H9 (cell line): ENCODE measurements around the gene ARL4C. TPM values are rescaled to one million over a fixed set of nuclear protein-coding genes. Genes with fewer than 3 reads are reported as not detected.

Experiments used
- DNase-seq: peaks from one replicate; pipeline ENCODE4 v3.0.0-alpha.2; 2017
- H2AFZ ChIP-seq: one replicate; pipeline ENCODE4 v1.6.1; 2013; ENCODE audit warnings: mild to moderate bottlenecking, low read length, control low read depth, moderate library complexity
- H2AK5ac ChIP-seq: 2 replicates; pipeline ENCODE4 v1.6.1; 2013; ENCODE audit warnings: low read length, control low read depth, mixed read lengths; ENCODE audit not compliant: insufficient read length
- H2BK120ac ChIP-seq: one replicate; pipeline ENCODE4 v1.6.1; 2013; ENCODE audit warnings: low read depth, mild to moderate bottlenecking, low read length, control low read depth, inconsistent platforms; ENCODE audit not compliant: poor library complexity, severe bottlenecking
- H2BK12ac ChIP-seq: 2 replicates; pipeline ENCODE4 v1.6.1; 2013; ENCODE audit warnings: low read length, control low read depth, mixed read lengths, low read depth; ENCODE audit not compliant: insufficient read length
- H2BK15ac ChIP-seq: 2 replicates; pipeline ENCODE4 v1.6.1; 2013; ENCODE audit warnings: low read depth, low read length, control low read depth
- H2BK20ac ChIP-seq: one replicate; pipeline ENCODE4 v1.6.1; 2013; ENCODE audit warnings: low read depth, mild to moderate bottlenecking, low read length, control low read depth, inconsistent platforms; ENCODE audit not compliant: poor library complexity, severe bottlenecking
- H2BK5ac ChIP-seq: 2 replicates; pipeline ENCODE4 v1.6.1; 2013; ENCODE audit warnings: low read length, control low read depth, mixed read lengths; ENCODE audit not compliant: insufficient read length
- H3K14ac ChIP-seq: 2 replicates; pipeline ENCODE4 v1.6.1; 2013; ENCODE audit warnings: low read length, control low read depth; ENCODE audit not compliant: insufficient read depth
- H3K18ac ChIP-seq: 2 replicates; pipeline ENCODE4 v1.6.1; 2013; ENCODE audit warnings: low read depth, mild to moderate bottlenecking, mixed read lengths, low read length, control low read depth; ENCODE audit not compliant: insufficient read length
- H3K23ac ChIP-seq: 2 replicates; pipeline ENCODE4 v1.6.1; 2013; ENCODE audit warnings: low read length, control low read depth, mixed read lengths, low read depth; ENCODE audit not compliant: insufficient read length
- H3K23me2 ChIP-seq: 2 replicates; pipeline ENCODE4 v1.6.1; 2013; ENCODE audit warnings: low read depth, mild to moderate bottlenecking, mixed read lengths, low read length, control low read depth; ENCODE audit not compliant: insufficient read length, poor library complexity, severe bottlenecking
- H3K27ac ChIP-seq: 2 replicates; pipeline ENCODE4 v1.5.1; 2013; ENCODE audit warnings: low read length, control low read depth, mixed read lengths, low read depth; ENCODE audit not compliant: insufficient read length
- H3K27me3 ChIP-seq: 2 replicates; pipeline ENCODE4 v1.6.1; 2013; ENCODE audit warnings: low read length, control low read depth, inconsistent platforms; ENCODE audit not compliant: insufficient read depth
- H3K4ac ChIP-seq: 2 replicates; pipeline ENCODE4 v1.6.1; 2013; ENCODE audit warnings: low read depth, mild to moderate bottlenecking, control low read depth, inconsistent platforms, low read length, moderate library complexity
- H3K4me1 ChIP-seq: 2 replicates; pipeline ENCODE4 v1.6.1; 2013; ENCODE audit warnings: low read length, control low read depth, inconsistent platforms; ENCODE audit not compliant: insufficient read depth
- H3K4me2 ChIP-seq: 2 replicates; pipeline ENCODE4 v1.6.1; 2013; ENCODE audit warnings: low read length, control low read depth, mixed read lengths; ENCODE audit not compliant: insufficient read length, insufficient read depth
- H3K56ac ChIP-seq: 2 replicates; pipeline ENCODE4 v1.6.1; 2013; ENCODE audit warnings: low read depth, mild to moderate bottlenecking, mixed read lengths, low read length, control low read depth; ENCODE audit not compliant: insufficient read length
- H3K79me1 ChIP-seq: 2 replicates; pipeline ENCODE4 v1.6.1; 2013; ENCODE audit warnings: low read depth, mild to moderate bottlenecking, moderate library complexity, low read length, control low read depth, inconsistent platforms; ENCODE audit not compliant: insufficient read depth, poor library complexity, severe bottlenecking
- H3K79me2 ChIP-seq: 2 replicates; pipeline ENCODE4 v1.6.1; 2013; ENCODE audit warnings: low read length, control low read depth, inconsistent platforms; ENCODE audit not compliant: insufficient read depth
- H3K9ac ChIP-seq: 2 replicates; pipeline ENCODE4 v1.6.1; 2013; ENCODE audit warnings: low read length, control low read depth, mixed read lengths; ENCODE audit not compliant: insufficient read length; ENCODE audit errors: extremely low read depth
- H3K9me3 ChIP-seq: one replicate; pipeline ENCODE4 v1.6.1; 2013; ENCODE audit warnings: low read depth, low read length, inconsistent platforms; ENCODE audit not compliant: control insufficient read depth
- H3T11ph ChIP-seq: one replicate; pipeline ENCODE4 v1.6.1; 2013; ENCODE audit warnings: mild to moderate bottlenecking, low read length, control low read depth, inconsistent platforms
- H4K20me1 ChIP-seq: one replicate; pipeline ENCODE4 v1.6.1; 2013; ENCODE audit not compliant: control insufficient read depth, insufficient read length, insufficient read depth
- H4K5ac ChIP-seq: 2 replicates; pipeline ENCODE4 v1.6.1; 2013; ENCODE audit warnings: low read depth, mild to moderate bottlenecking, mixed read lengths, low read length, control low read depth; ENCODE audit not compliant: insufficient read length
- H4K8ac ChIP-seq: replicated peaks from 2 replicates; pipeline ENCODE4 v1.6.1; 2013; ENCODE audit warnings: low read length, control low read depth, mixed read lengths, low read depth; ENCODE audit not compliant: insufficient read length
- H4K91ac ChIP-seq: 2 replicates; pipeline ENCODE4 v1.6.1; 2013; ENCODE audit warnings: low read depth, mild to moderate bottlenecking, moderate library complexity, mixed read lengths, low read length, control low read depth; ENCODE audit not compliant: insufficient read length
- H3K27ac Mint-ChIP-seq, 3 experiments: 2 replicates in 2 of 3; 3 replicates in 1 of 3; pipeline ENCODE4 v1.8.0; 2020 to 2021; ENCODE audit warnings: mixed read lengths in 3 of 3, mild to moderate bottlenecking in 1 of 3, moderate library complexity in 1 of 3
- H3K27me3 Mint-ChIP-seq: 2 replicates; pipeline ENCODE4 v1.8.0; 2021; ENCODE audit warnings: low read depth, mild to moderate bottlenecking, moderate library complexity, mixed read lengths
- H3K36me3 Mint-ChIP-seq, 3 experiments: 2 replicates in 2 of 3; 3 replicates in 1 of 3; pipeline ENCODE4 v1.8.0; 2020 to 2021; ENCODE audit warnings: low read depth in 3 of 3, mixed read lengths in 3 of 3; ENCODE audit not compliant: insufficient read depth in 1 of 3
- H3K4me1 Mint-ChIP-seq, 2 experiments: 2 replicates each; pipeline ENCODE4 v1.8.0; 2020; ENCODE audit warnings: mixed read lengths in 2 of 2
- H3K4me3 Mint-ChIP-seq, 2 experiments: 2 replicates in 1 of 2; 3 replicates in 1 of 2; pipeline ENCODE4 v1.8.0; 2020 to 2021; ENCODE audit warnings: mild to moderate bottlenecking in 2 of 2, mixed read lengths in 2 of 2, moderate library complexity in 1 of 2
- H3K9me3 Mint-ChIP-seq, 2 experiments: 2 replicates in 1 of 2; 3 replicates in 1 of 2; pipeline ENCODE4 v1.8.0; 2020; ENCODE audit warnings: mild to moderate bottlenecking in 2 of 2, mixed read lengths in 2 of 2, moderate library complexity in 1 of 2
- WGBS: extraction: QIAGEN DNeasy Blood & Tissue Kit; methylation state at CpG from one replicate; pipeline ENCODE4 v1.1.7; 2013; ENCODE audit warnings: missing lambda C conversion rate, low lambda C conversion rate, mixed read lengths; ENCODE audit not compliant: insufficient read length; ENCODE audit errors: extremely low coverage; 5-methylcytosine and 5-hydroxymethylcytosine counted together
- total RNA-seq: library from RNA; stranded (reverse); gene quantifications from 2 replicates; pipeline ENCODE4 v1.2.1, GENCODE V29; 2021
- TF ChIP-seq, protein P1 (sequence below): fragments of 200-600 bp; sonication (generic); conservative IDR thresholded peaks from 3 replicates; pipeline ENCODE4 v1.8.0; 2021; ENCODE audit warnings: antibody characterized with exemption, mild to moderate bottlenecking

The ARL4C gene
- total RNA-seq, 1 experiment from 2014 or later = 12.0 TPM

DNA sequence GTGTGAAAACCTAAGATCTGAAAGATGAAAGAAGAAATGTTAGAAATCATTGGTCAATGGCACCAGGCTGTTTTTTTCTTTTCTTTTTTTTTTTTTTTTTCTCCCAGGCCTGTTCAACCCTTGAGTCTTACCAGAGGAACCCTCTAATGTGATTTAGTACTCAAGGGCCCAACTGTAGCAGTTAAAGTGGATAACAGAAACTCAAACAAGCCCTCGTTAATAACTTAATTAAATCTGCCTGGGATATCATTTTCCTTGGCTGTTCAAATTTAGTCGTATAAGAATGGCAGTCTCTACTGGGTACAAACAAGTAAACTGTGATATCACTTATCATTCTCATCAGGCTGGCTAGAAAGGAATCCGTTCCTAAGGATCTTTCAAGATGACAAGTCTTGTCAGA lies 16.5 kb downstream of the ARL4C start:
- Histone ChIP-seq H3K23me2 (no peaks in the 10 kb centered on the region), H3K14ac (no peak overlapping the region), H4K5ac (no peak overlapping the region), H2BK120ac (no peak overlapping the region), H2AK5ac (no peak overlapping the region), H3K56ac (no peak overlapping the region), H3K23ac (no peak overlapping the region), H3K4me2 (no peak overlapping the region), H3K4ac (no peak overlapping the region), H3K27ac (no peak overlapping the region), H4K8ac (no peak overlapping the region), H4K91ac (no peak overlapping the region), H3K9ac (no peak overlapping the region), H2AFZ (no peak overlapping the region), H3K79me2 (no peaks in the 10 kb centered on the region), H2BK12ac (no peak overlapping the region), H3K9me3 (no peaks in the 10 kb centered on the region), H3K4me1 (no peaks in the 10 kb centered on the region), H2BK15ac (no peak overlapping the region), H4K20me1 (no peaks in the 10 kb centered on the region), H3T11ph (no peak overlapping the region), H3K27me3 (no peaks in the 10 kb centered on the region), H3K79me1 (no peaks in the 10 kb centered on the region), H2BK20ac (no peak overlapping the region), H3K18ac (no peak overlapping the region), H2BK5ac (no peak overlapping the region)
- no peaks in the 10 kb centered on the region; a peak in 1 of 5 replicates for H3K9me3 Mint-ChIP-seq
- no peak overlapping the region for H3K27ac Mint-ChIP-seq
- no peak for DNase-seq
- TF ChIP-seq, protein P1, sequence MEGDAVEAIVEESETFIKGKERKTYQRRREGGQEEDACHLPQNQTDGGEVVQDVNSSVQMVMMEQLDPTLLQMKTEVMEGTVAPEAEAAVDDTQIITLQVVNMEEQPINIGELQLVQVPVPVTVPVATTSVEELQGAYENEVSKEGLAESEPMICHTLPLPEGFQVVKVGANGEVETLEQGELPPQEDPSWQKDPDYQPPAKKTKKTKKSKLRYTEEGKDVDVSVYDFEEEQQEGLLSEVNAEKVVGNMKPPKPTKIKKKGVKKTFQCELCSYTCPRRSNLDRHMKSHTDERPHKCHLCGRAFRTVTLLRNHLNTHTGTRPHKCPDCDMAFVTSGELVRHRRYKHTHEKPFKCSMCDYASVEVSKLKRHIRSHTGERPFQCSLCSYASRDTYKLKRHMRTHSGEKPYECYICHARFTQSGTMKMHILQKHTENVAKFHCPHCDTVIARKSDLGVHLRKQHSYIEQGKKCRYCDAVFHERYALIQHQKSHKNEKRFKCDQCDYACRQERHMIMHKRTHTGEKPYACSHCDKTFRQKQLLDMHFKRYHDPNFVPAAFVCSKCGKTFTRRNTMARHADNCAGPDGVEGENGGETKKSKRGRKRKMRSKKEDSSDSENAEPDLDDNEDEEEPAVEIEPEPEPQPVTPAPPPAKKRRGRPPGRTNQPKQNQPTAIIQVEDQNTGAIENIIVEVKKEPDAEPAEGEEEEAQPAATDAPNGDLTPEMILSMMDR = no peak
- peaks cover 13% of the 10 kb centered on the region for H3K27me3 Mint-ChIP-seq
- no peak overlapping the region for H3K4me3 Mint-ChIP-seq
- no peaks in the 10 kb centered on the region for H3K4me1 Mint-ChIP-seq
- H3K36me3 Mint-ChIP-seq = no peaks in the 10 kb centered on the region
- no CpG with 5 or more reads among the region's 3 CpGs for WGBS
